Large intestine (tissue), 12 donors: ENCODE results near the gene SLC6A5. TPM values are rescaled to one million over a fixed set of nuclear protein-coding genes. Genes with fewer than 3 reads are reported as not detected.
A peak's percentile ranks its signal among the peaks of the same experiment; 100 is the strongest.
"Not testable (repeated sequence)": the region's sequence is repeated elsewhere in the genome, so short reads cannot be mapped to it uniquely, and the experiment has no call there.

Experiments used
- DNase-seq, 2 donors: peaks; one replicate each; pipeline versions ENCODE4 v3.0.0 to v3.0.0-alpha.2; 2013
- H3K27ac ChIP-seq: one replicate; pipeline ENCODE4 v1.5.1; 2013; ENCODE audit warnings: low read length
- H3K27me3 ChIP-seq: 2 replicates; pipeline ENCODE4 v1.6.1; 2013; ENCODE audit warnings: low read length; ENCODE audit not compliant: control insufficient read depth, insufficient read depth
- H3K36me3 ChIP-seq: 2 replicates; pipeline ENCODE4 v1.6.1; 2013; ENCODE audit warnings: low read length; ENCODE audit not compliant: control insufficient read depth, insufficient read depth
- H3K4me1 ChIP-seq: one replicate; pipeline ENCODE4 v1.6.1; 2013; ENCODE audit warnings: low read length; ENCODE audit not compliant: control insufficient read depth, insufficient read depth
- H3K4me3 ChIP-seq: one replicate; pipeline ENCODE4 v1.5.1; 2013; ENCODE audit warnings: low read length
- H3K9me3 ChIP-seq: one replicate; pipeline ENCODE4 v1.6.1; 2013; ENCODE audit warnings: mild to moderate bottlenecking, low read depth, low read length, moderate library complexity; ENCODE audit not compliant: control insufficient read depth
- WGBS: methylation state at CpG from one replicate; pipeline ENCODE4 v1.1.5; 2013; ENCODE audit warnings: low lambda C conversion rate; ENCODE audit not compliant: insufficient coverage; 5-methylcytosine and 5-hydroxymethylcytosine counted together
- long read RNA-seq, 11 donors: transcript quantifications; one replicate each; lab custom pipeline, GENCODE V29; 2026
- polyA plus RNA-seq: library from polyadenylated mRNA; unstranded; fragments of 120-200 nt; gene quantifications from one replicate; pipeline ENCODE4 v1.2.1, GENCODE V29; 2013

The SLC6A5 gene
- 0.01 TPM for polyA plus RNA-seq
- long read RNA-seq, donor 1 = 0 reads
- long read RNA-seq, donor 2 = 0 reads
- long read RNA-seq, donor 3 = 0 reads
- long read RNA-seq, donor 4 = 0 reads
- long read RNA-seq, donor 5 = 0 reads
- long read RNA-seq, donor 6 = 0 reads
- long read RNA-seq, donor 7 = 0 reads
- long read RNA-seq, donor 8 = 0 reads
- long read RNA-seq, donor 9 = 0 reads
- long read RNA-seq, donor 10 = 0 reads
- long read RNA-seq, donor 11 = 0 reads

DNA sequence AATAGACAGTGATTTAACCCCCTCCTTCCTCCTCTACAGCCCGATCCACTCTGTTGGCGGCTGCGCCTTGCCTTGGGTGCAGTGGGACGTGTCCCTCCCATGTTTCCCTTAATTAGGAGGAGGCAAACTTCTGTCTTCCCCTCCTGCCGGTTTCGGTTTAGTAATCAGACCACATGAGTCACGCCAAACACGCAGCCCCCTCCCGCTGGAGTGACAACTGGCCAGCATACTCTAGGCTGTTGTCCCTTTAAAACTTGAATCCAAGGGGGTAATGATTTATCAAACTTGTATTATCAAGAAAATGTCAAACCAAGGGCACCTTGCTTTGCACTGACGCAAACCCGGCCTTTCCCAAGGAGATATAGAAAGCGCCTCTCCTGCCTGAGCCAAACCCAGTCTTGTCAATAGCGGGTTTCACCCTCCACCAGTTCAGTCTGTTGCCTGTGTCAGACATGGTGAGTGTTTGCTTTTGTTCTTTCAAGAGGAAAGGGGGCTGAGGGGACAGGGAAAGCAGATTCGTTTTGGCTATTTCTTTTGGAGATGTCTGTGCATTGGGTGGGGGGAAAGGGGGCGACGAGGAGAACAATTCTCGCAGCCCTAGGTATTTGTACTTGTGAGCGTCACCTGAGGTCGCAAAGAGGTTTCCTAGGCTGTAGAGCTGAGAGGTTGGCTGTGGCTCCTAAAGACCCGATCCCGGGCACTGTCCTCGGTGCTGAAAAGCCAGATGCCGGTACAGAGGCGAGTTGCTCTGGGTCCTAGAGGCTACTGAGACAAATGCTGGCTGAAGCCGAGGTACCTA, at the start of gene SLC6A5:
Gene SLC6A5, plus strand, starts transcription at position 388 of the 799 bp plus-strand sequence. Its CDS starts 65 bp downstream, at position 453.
- Histone ChIP-seq H3K36me3 (no peaks in the 10 kb centered on the region), H3K27ac (no peak within 1 kb of the TSS), H3K9me3 (peaks cover 7% of the 10 kb centered on the region), H3K27me3 (peaks cover 98% of the 10 kb centered on the region), H3K4me1 (no peaks in the 10 kb centered on the region), H3K4me3 (no peak within 1 kb of the TSS)
- peak; percentile 17 to 46 for DNase-seq
- 0% methylated on average over 1 of the region's 25 CpGs for WGBS

DNA sequence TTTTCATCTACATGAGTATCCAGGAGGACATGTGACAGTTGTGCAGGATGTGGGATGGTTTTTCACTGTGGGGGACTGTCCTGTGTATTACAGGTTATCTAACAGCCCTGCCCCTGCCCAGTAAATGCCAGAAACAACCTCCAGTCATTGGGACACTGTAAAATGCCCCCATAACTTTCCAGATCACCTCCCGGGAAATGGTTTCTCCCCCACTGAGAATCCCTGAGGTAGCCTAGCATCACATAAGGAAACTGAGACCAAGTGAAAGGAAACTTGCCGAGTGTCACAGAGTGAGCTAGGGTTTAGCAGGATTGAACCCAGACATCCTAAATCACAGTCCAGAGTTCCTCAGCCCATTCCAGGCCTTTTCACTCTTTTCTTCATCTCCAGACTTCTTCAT, 48.3 kb upstream of the SLC6A5 start:
- DNase-seq = no peak
- H3K36me3 ChIP-seq = no peaks in the 10 kb centered on the region
- WGBS = no CpG with 5 or more reads among the region's 2 CpGs

DNA sequence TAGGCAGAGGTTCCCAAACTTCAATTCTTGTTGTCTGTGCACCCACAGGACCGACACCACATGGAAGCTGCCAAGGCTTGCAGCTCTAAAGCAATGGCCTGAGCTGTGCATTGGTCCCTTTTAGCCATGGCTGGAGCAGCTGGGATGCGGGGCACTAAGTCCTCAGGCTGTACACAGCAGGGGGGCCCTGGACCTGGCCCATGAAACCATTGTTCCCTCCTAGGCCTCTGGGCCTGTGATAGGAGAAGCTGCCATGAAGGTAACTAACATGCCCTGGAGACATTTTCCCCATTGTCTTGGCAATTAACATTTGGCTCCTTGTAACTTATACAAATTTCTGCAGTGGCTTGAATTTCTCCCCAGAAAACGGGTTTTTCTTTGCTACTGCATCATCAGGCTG, 43.6 kb upstream of the SLC6A5 start:
- Histone ChIP-seq H3K27ac (no peak overlapping the region), H3K36me3 (no peaks in the 10 kb centered on the region), H3K4me1 (no peaks in the 10 kb centered on the region), H3K4me3 (no peak overlapping the region), H3K27me3 (no peaks in the 10 kb centered on the region), H3K9me3 (no peaks in the 10 kb centered on the region)
- 60% methylated on average over 1 of the region's 3 CpGs for WGBS
- no peak for DNase-seq

More for the DNA sequence above, 48.3 kb upstream of the SLC6A5 start:
- no peak overlapping the region for H3K4me3 ChIP-seq
- no peaks in the 10 kb centered on the region for H3K9me3 ChIP-seq
- H3K27me3 ChIP-seq = no peaks in the 10 kb centered on the region
- no peaks in the 10 kb centered on the region for H3K4me1 ChIP-seq
- no peak overlapping the region for H3K27ac ChIP-seq

DNA sequence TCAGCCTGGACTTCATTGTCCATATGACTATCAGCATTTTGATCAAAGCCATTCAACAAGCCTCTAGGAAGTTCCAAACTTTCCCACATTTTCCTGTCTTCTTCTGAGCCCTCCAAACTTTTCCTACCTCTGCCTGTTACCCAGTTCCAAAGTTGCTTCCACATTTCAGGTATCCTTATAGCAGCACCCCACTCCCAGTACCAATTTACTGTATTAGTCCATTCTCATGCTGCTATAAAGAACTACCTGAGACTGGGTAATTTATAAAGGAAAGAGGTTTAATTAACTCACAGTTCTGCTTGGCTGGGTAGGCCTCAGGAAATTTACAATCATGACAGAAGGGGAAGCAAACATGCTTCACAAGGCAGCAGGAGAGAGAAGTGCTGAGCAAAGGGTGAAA, 43.0 kb upstream of the SLC6A5 start:
- not testable (repeated sequence) for H3K27me3 ChIP-seq, H3K4me3 ChIP-seq, H3K9me3 ChIP-seq, DNase-seq, H3K36me3 ChIP-seq, H3K27ac ChIP-seq, H3K4me1 ChIP-seq

DNA sequence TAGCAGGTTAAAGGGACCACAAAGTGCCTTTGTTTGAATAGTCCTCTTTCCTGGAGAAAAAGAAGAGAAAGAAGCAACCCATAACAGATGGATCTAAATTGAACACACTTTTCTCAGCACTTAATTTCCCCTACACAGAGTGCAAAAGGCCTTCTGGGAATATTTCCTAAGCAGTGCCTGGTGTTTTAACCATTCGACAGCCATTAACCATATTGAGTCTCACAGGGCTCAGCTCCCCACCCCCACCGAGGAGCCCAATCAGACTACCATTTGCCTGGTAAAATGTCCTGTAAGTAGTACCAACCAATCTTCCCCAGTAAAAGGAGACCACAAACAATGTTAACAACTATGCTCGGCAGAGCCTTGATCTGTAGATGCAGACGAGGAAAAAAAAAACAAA, 40.7 kb upstream of the SLC6A5 start:
- no peak overlapping the region for H3K27ac ChIP-seq
- no peaks in the 10 kb centered on the region for H3K9me3 ChIP-seq
- DNase-seq = no peak
- H3K36me3 ChIP-seq = no peaks in the 10 kb centered on the region
- no CpG with 5 or more reads among the region's 4 CpGs for WGBS
- no peaks in the 10 kb centered on the region for H3K4me1 ChIP-seq
- no peaks in the 10 kb centered on the region for H3K27me3 ChIP-seq
- no peak overlapping the region for H3K4me3 ChIP-seq

DNA sequence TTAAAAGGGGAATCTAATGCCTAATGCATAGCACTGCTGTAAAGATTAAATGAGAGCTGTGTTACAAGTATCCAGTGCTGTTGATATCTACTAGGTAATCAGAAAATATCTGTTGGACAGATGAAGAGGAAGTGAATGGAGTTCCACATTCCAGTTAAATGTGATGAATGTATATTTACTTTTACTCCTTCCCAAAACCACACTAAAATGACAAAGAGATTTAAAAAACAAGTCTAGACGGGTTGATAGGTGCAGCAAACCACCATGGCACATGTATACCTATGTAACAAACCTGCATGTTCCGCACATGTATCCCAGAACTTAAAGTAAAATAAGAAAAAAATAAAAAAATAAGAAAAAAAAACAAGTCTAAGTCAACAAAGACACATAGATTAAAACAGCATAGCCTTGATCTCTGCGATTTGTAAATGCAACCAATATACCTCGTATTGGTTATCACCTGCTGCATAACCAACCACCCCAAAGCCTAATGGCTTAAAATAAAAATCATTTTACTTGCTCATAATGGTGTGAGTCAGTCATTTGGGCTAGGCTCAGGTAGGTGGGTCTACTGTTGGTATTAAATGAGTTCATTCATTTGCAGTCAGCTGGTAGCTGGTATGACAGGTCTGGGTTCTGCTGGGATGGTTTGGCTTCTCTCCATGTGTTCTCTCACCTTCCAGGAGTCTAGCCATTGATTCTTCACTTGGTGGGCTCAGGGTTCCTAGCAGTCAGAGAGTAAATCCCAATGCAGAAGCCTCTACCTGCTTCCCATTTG, 39.7 kb upstream of the SLC6A5 start:
- DNase-seq = no peak
- Histone ChIP-seq H3K4me1 (no peaks in the 10 kb centered on the region), H3K27me3 (no peaks in the 10 kb centered on the region), H3K27ac (no peak overlapping the region), H3K36me3 (no peaks in the 10 kb centered on the region), H3K9me3 (no peaks in the 10 kb centered on the region), H3K4me3 (no peak overlapping the region)
- WGBS = 100% methylated on average over 2 of the region's 4 CpGs

DNA sequence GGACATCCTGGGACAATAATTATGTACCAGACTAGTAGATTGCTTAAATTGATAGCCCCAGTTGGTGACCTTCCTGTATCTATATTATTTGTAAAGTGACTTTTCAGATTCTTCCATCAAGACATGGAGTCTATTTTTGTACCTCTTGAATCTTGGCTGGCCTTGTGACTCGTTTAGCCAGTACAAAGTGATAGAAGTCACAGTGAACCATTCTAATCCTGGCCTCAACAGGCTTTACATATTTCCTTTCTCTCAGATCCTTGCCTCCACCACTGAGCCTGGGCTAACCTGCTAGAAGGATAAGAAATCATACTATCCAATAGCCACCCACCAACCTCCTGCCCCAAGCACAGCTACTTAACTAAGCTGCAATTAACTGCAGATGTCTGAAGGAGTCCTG, 37.5 kb upstream of the SLC6A5 start:
- Histone ChIP-seq H3K27me3 (no peaks in the 10 kb centered on the region), H3K36me3 (no peaks in the 10 kb centered on the region), H3K4me3 (no peak overlapping the region), H3K4me1 (peaks cover 15% of the 10 kb centered on the region), H3K27ac (no peak overlapping the region), H3K9me3 (no peaks in the 10 kb centered on the region)
- DNase-seq = no peak
- WGBS = 80% methylated on average over 1 of the region's 1 CpG

DNA sequence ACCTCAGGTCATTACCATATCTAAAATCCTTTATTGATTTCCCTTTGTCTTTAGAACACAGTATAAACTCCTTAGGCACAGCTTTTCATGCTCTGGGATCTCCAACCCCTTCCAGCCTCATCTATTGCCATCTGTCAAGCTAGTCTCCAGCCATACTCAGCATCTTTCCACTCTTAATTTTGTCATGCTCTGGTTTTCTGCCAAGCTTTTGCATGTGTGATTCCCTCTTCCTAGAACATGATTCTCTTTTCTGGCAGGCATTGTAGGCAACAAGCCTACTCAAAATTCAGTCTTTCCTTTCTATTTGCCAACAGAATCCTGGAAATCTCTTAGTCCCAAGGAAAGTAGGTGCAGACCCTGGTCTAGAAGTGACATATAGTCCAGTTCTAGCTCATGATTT, 35.5 kb upstream of the SLC6A5 start:
- Histone ChIP-seq H3K4me1 (peaks cover 15% of the 10 kb centered on the region), H3K27me3 (no peaks in the 10 kb centered on the region), H3K36me3 (no peaks in the 10 kb centered on the region), H3K27ac (no peak overlapping the region), H3K4me3 (no peak overlapping the region), H3K9me3 (no peaks in the 10 kb centered on the region)
- DNase-seq = no peak

DNA sequence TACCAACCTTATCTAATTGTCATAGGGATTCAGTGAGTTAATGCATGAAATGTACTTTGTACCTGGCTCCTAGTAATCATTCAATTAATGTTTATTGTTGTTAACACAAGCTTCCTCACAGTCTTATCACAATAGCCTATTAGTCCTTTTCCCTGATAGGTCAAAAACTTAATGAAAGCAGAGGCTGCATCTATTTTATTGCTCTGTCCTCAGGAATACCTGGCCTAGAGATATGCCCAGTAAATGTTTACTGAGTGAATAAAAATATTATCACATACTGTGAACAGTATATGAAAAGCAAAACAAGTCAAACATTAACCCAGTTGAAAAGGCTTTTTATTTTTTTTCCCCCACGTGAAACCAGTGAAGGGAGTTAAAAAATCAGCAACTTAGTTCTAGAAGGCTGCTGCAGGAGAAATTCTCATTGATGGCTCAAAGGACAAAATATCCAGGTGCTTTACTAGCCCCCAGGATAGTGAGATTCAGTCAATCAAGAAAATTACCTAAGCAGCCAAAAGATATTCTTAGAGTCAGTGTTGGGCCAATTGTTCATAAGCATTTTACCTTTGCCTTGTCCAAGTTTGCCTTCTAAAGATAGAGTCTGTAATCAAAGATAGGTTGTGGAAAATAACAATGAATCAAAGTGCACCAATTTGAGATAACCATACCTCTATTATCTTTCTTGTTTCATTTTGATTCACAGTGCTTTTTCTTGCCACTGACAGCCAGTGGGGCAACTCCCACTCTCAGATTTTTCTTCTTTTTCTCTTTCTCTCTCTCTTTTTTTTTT, 34.4 kb upstream of the SLC6A5 start:
- Histone ChIP-seq H3K36me3 (no peaks in the 10 kb centered on the region), H3K27me3 (no peaks in the 10 kb centered on the region), H3K27ac (no peak overlapping the region), H3K4me1 (peaks cover 15% of the 10 kb centered on the region), H3K9me3 (no peaks in the 10 kb centered on the region), H3K4me3 (no peak overlapping the region)
- 40% methylated on average over 1 of the region's 1 CpG for WGBS
- peak; percentile 25 to 83 for DNase-seq

DNA sequence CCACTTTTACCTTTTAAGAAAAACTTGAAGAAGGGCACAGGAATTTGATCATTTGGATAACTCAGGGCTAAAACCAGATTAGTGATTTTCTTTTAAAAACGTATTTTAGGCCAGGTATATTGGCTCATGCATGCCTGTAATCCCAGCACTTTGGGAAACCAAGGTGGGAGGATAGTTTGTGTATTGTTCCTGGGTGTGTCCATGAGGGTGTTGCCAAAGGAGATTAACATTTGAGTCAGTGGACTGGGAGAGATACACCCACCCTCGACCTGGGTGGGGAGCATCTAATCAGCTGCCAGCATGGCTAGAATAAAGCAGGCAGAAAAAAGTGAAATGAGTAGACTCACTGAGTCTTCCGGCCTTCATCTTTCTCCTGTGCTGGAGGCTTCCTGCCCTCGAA, 33.3 kb upstream of the SLC6A5 start:
- 50% methylated on average over 1 of the region's 4 CpGs for WGBS
- not testable (repeated sequence) for H3K9me3 ChIP-seq, H3K36me3 ChIP-seq, H3K27me3 ChIP-seq, H3K27ac ChIP-seq, H3K4me3 ChIP-seq, DNase-seq
- H3K4me1 ChIP-seq = peaks cover 15% of the 10 kb centered on the region
